Left cardiac atrium (tissue), 4 donors: ENCODE measurements around the gene BIRC5. TPM values are rescaled to one million over a fixed set of nuclear protein-coding genes. Genes with fewer than 3 reads are reported as not detected.

ENCODE experiments used
- ATAC-seq, 2 donors: fragments of 200-7000 bp; cut with Tn5 transposase; one replicate each; pipeline ENCODE4 v1.9.1; 2020; ENCODE audit warnings: mild to moderate bottlenecking in 2 of 2, moderate library complexity in 2 of 2
- DNase-seq: peaks from one replicate; pipeline ENCODE4 v3.0.0-alpha.2; 2020
- intact Hi-C, 2 donors: fragments of 100-400 bp; cut with DNase I; formaldehyde crosslinking; loops; one replicate each; pipeline versions ENCODE4 v1.14.1 to v1.15.1; 2022 to 2023
- total RNA-seq, 2 donors: library from RNA; stranded (reverse); fragmentation: NEBNext Ultra II Directional; extraction: Animal tissue kit (Norgen Biotek cat#: 25700); gene quantifications; one replicate each; pipeline ENCODE4 v1.2.1, GENCODE V29; 2021
- donor health status: DM: no; HTN: yes; CAD: no.
- donor health status: DM: no; HTN: yes; CAD: no; lungs with severe emphysema.
- donor health status: DM: yes; HTN: yes; CAD: no.
- donor health status: Dilated cardiomyopathy.

BIRC5 gene
- total RNA-seq, 2 donors from 2014 or later: 0.16 to 1.6 TPM

DNA sequence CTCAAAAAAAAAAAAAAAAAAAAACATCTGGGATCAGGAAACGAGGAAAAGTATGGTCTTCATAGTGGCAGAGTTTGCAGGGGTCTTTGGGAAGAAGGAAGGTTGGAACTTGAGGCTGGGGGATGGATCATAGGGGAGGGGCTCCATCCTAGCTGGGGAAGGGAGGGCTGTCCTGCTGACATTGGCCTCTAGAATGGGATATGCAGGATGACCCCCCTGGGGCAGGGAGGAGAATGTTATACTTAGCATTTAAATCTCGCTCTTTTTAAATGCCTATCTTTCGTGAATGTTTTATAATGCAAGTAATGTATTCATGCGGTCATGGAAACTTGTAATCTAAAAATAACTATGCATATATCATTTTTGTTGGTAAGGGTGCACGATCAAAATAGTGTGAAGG lies 50.5 kb downstream of the BIRC5 start:
- DNase-seq (no peak), ATAC-seq (no peak)
- intact Hi-C loops: no loop called here

DNA sequence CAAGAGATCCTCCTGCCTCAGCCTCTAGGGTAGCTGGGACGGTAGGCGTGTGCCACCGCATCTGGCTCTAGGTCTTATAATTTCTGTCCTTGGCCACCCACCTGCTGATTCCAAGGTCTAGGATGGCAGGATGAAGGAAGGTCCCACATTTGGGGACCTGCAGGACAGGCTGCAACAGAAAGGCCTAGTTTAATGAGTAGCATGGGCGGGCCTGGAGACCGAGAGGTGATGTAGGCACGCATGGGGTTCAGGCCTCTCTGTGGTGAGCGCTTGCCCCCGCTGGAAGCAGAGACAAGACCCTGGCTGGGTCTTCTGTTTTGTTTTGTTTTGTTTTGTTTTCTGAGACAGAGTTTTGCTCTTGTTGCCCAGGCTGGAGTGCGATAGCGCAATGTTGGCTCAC lies 51.1 kb downstream of the BIRC5 start:
- ATAC-seq: no peak
- intact Hi-C loops: no loop called here
- DNase-seq: no peak

DNA sequence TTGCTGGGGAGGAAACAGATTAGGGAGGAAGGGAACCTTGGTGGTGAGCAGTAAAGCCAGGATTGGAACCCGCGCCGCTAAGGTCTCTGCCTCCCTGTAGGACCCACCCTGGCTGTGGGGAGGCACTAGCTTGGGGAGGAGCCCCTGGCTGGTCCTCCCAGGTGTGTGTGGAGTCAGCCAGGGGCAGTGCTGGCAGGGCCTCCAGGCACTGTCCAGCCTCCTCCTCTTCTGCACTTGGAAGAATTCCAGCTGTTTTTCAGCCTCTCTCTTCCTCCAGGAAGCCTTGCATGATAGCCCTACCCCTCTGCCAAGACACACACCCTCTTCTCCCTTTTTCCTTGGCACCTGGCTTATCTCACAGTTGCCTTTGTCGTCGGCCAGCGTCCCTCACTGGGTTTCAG lies 52.2 kb downstream of the BIRC5 start:
- DNase-seq (peak; percentile 25), ATAC-seq (peak in 1 of 2 donors; percentile 37)

DNA sequence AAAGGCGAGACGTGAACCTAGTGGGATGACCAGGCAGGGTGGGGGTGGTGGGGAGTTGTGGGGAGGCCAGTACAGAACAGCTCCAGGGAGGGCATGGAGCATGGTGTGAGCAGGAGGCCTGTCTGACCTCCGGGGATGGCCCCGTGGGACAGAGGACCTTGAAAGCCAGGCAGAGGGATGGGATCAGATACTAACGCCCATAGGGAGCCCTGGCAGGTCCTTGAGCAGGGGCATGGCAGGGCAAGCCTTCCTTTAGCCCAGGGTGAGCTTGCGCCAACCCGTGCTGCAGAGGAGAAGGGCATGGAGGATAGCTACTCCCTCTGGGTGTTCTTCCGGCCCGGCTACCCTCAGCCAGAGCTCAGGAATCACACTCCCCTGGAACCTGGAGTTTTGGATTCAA lies 52.7 kb downstream of the BIRC5 start:
- intact Hi-C loops: no loop called here
- DNase-seq (no peak), ATAC-seq (no peak)

More for the DNA sequence above, 52.2 kb downstream of the BIRC5 start:
- intact Hi-C loops: no loop called here

DNA sequence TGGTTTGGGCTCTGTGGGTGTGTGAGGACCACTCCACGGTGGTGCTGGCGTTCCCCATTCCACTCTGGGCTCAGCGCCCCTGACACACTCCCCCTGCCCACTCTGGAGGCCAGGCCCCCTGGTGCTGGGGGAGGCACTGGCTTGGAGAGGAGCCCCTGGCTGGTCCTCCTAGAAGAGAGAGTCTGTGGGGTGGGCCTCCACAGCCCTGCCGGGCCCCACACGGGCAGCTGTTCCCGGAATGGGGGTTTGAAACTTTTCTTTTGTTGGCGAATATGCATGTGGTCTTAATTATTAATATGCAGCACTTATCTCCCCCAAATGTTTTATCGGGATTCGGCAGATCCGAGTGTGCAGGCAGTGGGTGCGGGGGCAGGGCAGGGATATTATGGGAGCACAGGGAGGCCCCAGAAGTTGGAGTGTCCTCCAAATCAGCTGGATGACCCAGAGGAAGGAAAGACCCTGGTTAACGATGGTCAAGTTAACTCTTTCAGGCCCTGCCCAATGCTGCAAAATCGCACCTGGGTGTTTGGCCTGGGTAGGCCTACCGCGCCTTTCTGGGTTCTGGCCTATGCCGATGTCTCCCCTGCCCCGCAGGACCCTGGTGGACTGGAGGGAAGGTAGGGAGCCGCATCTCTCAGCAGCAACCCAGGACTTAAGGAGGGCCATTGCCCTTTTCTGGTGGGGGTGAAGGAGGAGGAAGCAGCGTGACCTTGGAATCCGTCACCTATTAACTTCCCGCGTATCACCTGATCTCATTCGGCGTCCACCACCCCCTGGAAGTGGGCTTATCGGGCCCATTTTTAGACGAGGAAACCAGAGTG lies 53.4 kb downstream of the BIRC5 start:
- peak; percentile 22 for DNase-seq
- intact Hi-C loops: no loop called here
- no peak for ATAC-seq

DNA sequence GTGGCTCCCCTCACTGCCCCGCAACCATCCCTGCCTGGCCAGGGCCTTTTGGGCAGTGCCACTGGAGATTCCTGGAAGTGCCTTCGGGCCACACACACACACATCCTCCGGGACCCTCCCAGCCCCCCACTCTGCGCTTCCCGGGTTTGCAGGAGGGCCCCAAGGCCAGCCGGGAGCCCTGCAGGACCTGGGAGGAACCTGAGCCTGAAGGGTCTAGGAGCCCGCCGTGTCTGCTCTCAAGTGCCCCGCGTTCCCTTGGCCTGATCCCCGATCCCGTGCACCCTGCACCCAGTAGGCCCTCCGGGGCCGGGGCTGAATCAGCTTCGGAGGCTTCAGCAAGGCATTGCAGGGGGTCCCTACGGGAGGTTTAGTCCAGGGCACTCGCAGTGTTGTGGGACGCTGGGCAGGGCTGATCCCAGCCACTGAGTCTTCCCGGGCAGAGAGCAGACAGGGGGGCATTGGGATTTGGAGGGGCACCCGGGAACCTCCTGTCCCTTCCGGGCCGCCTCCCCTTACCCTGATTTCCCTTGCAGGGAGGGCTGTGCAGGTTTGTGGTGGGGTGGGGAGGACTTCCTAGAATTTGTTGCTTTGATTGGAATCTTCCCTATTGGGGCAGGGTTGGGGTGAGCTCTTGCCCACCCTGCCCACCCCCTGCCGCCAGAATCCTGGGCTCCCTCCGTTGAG lies 54.3 kb downstream of the BIRC5 start:
- no peak for DNase-seq
- ATAC-seq: no peak
- intact Hi-C loops: no loop called here

DNA sequence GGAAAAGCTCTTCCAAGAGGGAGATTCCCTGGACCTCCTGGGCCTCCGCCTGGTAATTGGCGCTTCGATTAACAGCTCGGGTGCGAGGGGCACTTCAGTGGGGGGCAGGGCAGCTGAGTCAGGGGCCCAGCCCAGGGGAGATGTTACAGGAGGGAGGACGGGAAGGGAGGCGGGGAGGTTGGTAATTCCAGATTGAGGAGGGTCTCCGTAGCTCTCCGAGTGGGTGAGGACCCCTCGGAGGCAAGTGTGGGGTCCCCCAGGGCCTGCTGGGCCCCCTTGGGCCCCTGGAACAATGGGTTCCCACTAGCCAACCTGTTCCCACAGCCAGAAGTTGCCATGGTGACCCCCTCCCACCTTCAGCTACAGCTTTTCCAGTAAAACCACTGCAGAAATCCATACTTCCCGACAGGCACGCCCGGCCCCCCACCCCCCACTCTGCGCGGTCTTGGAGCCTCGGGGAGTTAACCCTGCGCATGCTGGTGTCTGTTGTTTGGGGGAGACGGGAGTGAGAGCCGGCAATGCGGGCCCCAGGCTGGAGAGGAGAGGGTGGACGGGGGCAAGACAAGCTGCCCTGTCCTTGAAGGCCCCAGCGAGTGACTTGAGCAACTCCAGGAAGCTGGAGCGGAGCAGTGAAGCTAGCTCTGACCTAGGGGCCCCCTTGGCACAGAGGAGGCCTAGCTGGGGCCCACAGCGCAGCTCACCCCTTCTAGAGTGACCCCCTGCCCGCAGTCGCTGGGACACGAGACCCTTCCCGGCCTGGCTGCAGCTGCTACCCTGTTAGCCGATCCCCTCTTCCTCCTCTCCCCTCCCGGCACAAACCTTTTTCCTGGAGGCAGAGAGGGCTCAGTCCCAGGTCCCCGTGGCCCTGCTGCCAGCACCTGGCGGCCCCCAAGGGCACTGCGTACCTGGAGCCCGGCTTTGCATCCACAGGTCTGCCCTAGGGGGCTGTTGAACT lies 55.2 kb downstream of the BIRC5 start:
- DNase-seq (peak; percentile 39), ATAC-seq (no peak)
- intact Hi-C loops: no loop called here

DNA sequence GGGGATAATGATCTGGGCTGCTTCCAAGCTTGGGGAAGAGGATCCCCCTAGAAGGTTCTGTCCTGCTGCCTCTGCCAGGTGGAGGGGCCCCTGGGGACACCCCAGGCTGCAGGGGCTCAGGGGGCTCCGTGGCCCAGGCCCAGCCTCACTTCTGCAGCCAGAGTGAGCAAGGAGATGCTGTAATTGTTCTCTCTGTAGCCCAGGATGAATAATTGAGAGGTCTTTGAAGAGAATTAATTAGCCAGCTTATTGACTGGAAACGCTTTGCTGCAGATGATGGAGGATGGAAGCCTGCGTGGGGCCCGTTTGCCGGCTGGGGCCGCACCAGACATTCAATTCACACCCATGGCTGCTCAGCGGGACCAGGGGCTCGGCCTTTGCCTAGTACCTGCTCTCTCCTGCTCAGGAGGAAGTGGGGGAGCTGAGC lies 55.9 kb downstream of the BIRC5 start:
- DNase-seq: no peak
- intact Hi-C loops: no loop called here
- ATAC-seq: no peak

DNA sequence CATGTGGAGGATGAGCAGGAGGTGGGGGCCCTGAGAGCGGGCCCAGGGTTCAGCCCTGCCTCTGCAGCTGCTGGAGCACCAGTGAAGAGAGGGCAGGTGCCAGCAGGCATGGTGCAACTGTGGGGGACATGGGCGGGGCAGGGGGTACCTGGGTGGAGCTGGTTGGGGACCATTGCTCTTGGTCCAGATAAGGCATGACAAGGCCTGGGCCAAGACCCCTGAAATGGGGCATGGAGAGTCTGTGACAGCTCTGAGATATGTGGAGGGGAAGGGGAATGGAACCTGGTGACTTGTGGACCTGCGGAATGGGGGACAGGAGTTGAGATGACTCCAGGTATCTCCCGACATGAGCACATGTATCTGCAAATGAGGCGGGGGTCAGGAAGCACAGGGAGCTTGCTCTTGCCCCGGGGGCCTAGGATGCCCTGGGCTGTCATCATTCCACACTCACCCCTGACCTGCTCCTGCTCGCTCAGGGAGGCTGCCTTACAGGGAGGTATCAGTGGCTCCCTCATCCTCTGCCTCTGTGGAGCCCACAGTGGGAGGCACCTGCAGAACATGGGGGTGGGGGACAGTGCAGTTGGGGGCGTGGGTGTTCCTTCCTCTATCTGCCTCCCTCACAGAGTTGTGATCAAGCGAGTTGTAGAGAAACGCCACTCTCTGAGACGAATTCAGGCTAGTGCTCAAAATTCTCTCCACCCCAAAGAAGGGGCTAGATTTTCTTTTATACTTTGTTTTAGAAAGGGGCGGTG lies 57.5 kb downstream of the BIRC5 start:
- intact Hi-C loops: no loop called here
- no peak for ATAC-seq
- no peak for DNase-seq

DNA sequence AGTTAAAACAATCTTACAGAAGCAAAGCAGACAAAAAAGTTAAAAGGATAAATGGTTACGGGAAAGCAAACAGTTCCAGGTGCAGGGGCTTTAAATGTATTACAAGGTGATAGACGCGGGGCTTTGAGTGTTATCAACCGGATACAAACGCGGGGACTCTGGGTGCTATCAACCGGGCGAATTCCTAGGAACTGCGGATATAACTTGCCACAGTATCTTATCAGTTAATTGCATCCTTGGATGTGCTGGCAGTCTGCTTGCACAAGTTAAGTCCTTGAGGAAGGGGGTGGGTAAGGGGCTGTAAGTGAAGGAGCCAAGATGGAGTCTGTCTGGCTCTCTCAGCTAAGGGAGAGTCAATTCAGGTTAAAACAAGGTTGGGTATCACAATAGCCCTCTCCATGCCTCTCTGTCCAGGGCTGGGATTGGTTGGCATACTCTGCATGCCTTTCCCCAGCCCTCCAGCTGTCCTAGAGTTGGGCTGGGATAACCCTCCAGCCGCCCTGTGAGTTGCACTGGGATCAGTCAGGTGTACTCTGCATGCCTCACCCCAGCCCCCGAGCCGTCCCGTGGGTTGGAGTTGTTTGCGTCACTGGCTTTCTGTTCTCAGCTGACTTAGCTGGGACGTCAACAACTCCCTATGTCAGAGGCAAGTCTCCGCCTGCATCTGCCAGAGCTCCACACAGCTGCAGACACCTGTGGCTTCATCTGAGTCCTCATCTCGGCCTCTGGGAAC lies 58.3 kb downstream of the BIRC5 start:
- DNase-seq (peak; percentile 67), ATAC-seq (peak; percentile 70 to 86)
- intact Hi-C loops: no loop called here

DNA sequence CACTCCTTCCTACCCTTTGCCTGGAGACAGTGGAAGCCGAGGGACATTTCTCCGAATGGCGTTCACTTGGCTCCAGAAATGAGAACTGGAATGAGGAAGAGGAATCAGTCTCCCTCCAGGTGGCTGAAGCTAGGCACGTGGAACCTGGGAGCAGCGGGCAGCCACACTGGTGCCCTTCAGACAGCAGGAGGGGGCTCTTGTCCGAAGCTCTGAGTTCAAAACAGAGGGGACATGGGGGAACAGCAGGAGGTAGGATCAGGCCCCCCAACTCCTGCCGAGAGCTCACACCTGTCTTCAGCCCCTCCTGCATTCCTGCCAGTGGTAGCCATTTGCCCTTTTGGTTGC lies 58.8 kb downstream of the BIRC5 start:
- ATAC-seq (no peak), DNase-seq (no peak)
- intact Hi-C loops: no loop called here

DNA sequence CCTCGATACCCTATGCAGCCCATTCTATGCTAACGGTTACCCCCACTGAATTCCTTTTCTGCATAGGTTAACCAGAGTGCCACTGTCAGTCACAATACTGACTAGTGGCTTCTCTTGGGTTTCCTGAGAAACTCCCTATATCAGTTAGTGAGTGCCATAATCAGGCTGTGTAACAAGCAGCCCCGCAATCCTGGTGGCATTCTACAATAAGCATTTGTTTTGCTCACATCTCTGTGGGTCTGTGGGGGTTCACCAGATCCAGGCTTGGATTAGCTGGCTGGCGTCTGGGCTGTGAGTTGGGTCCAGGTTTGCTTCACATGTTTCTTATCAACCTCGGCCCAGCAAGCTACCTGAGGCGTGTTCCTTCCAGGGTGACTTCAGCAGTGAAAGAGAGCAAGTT lies 59.8 kb downstream of the BIRC5 start:
- intact Hi-C loops: no loop called here
- ATAC-seq (no peak), DNase-seq (no peak)

Other genes starting within 250 kb of the BIRC5 start
- 10 to 100 TPM; 24.9 to 32.0 TPM for gene TMC6, start 85.5 kb upstream of the BIRC5 start, total RNA-seq
- 1 to 10 TPM; 3.8 to 4.3 TPM for gene TMC8, start 83.5 kb upstream of the BIRC5 start, total RNA-seq
- not detected for gene C17orf99, start 67.9 kb upstream of the BIRC5 start, total RNA-seq
- gene SYNGR2, start 45.7 kb upstream of the BIRC5 start, total RNA-seq: 10 to 100 TPM; 73.4 to 84.5 TPM
- 1 to 10 TPM; 1.8 to 7.7 TPM for gene TK1, start 27.2 kb upstream of the BIRC5 start, total RNA-seq
- 10 to 100 TPM; 20.8 to 30.9 TPM for gene AFMID, start 26.9 kb upstream of the BIRC5 start, total RNA-seq
- not detected for gene TMEM235, start 17.4 kb downstream of the BIRC5 start, total RNA-seq
- gene SOCS3, start 145.8 kb downstream of the BIRC5 start, total RNA-seq: 10 to 100 TPM; 15.1 to 78.1 TPM
- 10 to 100 TPM; 17.7 to 24.3 TPM for gene PGS1, start 164.4 kb downstream of the BIRC5 start, total RNA-seq